ENCODE data around the gene PAK1. TPM values are rescaled to one million over a fixed set of nuclear protein-coding genes. Genes with fewer than 3 reads are reported as not detected.

PAK1 gene
- total and polyA plus RNA-seq, 9 of the 15 experiments (the other 6 are each of a cell fraction or from before 2014, with no cell fraction given), result 0.52 to 11.7 (median 1.9) TPM

GRCh38 chr11:77473801-77474683 is at the start of gene PAK1 (continued):
- TF ChIP-seq JUND (IDR thresholded peaks at IDR 0.05; ENCODE audit: borderline replicate concordance, low read depth, low read length), result peak; percentile 99
- TF ChIP-seq JUND (tag; IDR thresholded peaks at IDR 0.05; ENCODE audit: borderline replicate concordance, low read depth, low read length), result peak; percentile 98
- peak; percentile 79; the same call in 1 of the 2 replicates for TF ChIP-seq FOXO4 (CRISPR knock-in tag; IDR thresholded peaks at IDR 0.05)
- peak in 1 of 2 experiments; percentile 89; a peak in 2 of 4 replicates for TF ChIP-seq CSDE1 (IDR thresholded peaks at IDR 0.05)
- TF ChIP-seq CTCFL (IDR thresholded peaks at IDR 0.05; ENCODE audit: borderline replicate concordance, insufficient read depth, low read depth, low read length, poor library complexity, severe bottlenecking), result peak; percentile 85
- peak; percentile 67; the same call in 1 of the 2 replicates for TF ChIP-seq EP400 (IDR thresholded peaks at IDR 0.05)
- TF ChIP-seq SIN3A (IDR thresholded peaks at IDR 0.05; ENCODE audit: borderline replicate concordance in 2 of 2, control insufficient read depth in 1 of 2, low read depth in 2 of 2, low read length in 2 of 2), result peak in 1 of 2 experiments; percentile 46; a peak in 1 of 4 replicates
- no peak for TF ChIP-seq BMI1 (IDR thresholded peaks at IDR 0.05; ENCODE audit: low read length)
- peak; percentile 65 for TF ChIP-seq USF1 (CRISPR knock-in tag; IDR thresholded peaks at IDR 0.05)
- no peak for TF ChIP-seq HDAC6 (IDR thresholded peaks at IDR 0.05; ENCODE audit: low read depth, low read length)
- TF ChIP-seq CHCHD3 (CRISPR knock-in tag; IDR thresholded peaks at IDR 0.05), result no peak
- TF ChIP-seq KAT7 (CRISPR knock-in tag; IDR thresholded peaks at IDR 0.05; ENCODE audit: borderline replicate concordance), result 0 out of 2 replicates have a peak, but pooled peaks have one; percentile 54
- TF ChIP-seq PTRF (tag; IDR thresholded peaks at IDR 0.05), result no peak
- peak; percentile 2; the same call in 1 of the 2 replicates for TF ChIP-seq MYC (IDR thresholded peaks at IDR 0.05; ENCODE audit: low read depth, low read length)
- no peak for TF ChIP-seq MYC (CRISPR knock-in tag; IDR thresholded peaks at IDR 0.05; ENCODE audit: borderline replicate concordance, low read depth)
- no peak for TF ChIP-seq STAT6 (CRISPR knock-in tag; IDR thresholded peaks at IDR 0.05)
- TF ChIP-seq ATF7 (IDR thresholded peaks at IDR 0.05), result peak; percentile 100
- TF ChIP-seq NR3C1 (CRISPR knock-in tag; IDR thresholded peaks at IDR 0.05), result no peak
- TF ChIP-seq TOE1 (IDR thresholded peaks at IDR 0.05; ENCODE audit: borderline replicate concordance), result peak; percentile 43; the same call in 1 of the 2 replicates
- TF ChIP-seq TOE1 (CRISPR knock-in tag; IDR thresholded peaks at IDR 0.05; ENCODE audit: borderline replicate concordance, low read depth), result no peak
